ENCODE data around the gene RIPPLY3.

DNA sequence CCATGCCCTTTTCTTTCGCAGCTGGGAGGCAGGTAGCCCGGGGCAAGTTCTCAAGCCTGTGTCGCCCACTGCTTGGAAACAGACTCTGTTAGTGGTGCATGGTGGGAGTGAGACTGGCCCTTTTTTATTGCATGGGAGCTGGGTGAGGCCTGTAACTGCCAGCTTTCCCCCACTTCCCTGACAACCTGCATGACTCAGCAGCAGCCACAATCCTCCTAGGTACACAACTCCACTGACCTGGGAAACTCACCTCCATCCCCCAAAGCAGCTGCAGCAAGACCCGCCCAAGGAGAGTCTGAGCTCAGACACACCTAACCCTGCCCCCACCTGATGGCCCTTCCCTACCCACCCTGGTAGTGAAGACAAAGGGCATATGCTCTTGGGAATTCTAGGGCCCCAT lies 40.6 kb downstream of the RIPPLY3 start:
- TF ChIP-seq, protein P1, sequence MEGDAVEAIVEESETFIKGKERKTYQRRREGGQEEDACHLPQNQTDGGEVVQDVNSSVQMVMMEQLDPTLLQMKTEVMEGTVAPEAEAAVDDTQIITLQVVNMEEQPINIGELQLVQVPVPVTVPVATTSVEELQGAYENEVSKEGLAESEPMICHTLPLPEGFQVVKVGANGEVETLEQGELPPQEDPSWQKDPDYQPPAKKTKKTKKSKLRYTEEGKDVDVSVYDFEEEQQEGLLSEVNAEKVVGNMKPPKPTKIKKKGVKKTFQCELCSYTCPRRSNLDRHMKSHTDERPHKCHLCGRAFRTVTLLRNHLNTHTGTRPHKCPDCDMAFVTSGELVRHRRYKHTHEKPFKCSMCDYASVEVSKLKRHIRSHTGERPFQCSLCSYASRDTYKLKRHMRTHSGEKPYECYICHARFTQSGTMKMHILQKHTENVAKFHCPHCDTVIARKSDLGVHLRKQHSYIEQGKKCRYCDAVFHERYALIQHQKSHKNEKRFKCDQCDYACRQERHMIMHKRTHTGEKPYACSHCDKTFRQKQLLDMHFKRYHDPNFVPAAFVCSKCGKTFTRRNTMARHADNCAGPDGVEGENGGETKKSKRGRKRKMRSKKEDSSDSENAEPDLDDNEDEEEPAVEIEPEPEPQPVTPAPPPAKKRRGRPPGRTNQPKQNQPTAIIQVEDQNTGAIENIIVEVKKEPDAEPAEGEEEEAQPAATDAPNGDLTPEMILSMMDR (conservative IDR thresholded peaks at IDR 0.05; ENCODE audit: low read length), result no peak
- no peak for TF ChIP-seq EZH2phosphoT487 (IDR thresholded peaks at IDR 0.05; ENCODE audit: borderline replicate concordance, low read depth, low read length)
